GM21723 (cell line): ENCODE results near the gene SUPT6H.
"Not testable (repeated sequence)": the region's sequence is repeated elsewhere in the genome, so short reads cannot be mapped to it uniquely, and the experiment has no call there.

Experiments used
- ATAC-seq: cut with Tn5 transposase; IDR thresholded peaks from one replicate; pipeline ENCODE4 v1.9.1; 2021; ENCODE audit warnings: mild to moderate bottlenecking, moderate library complexity; ENCODE audit not compliant: unreplicated experiment

Gene SUPT6H

GRCh38 chr17:28717578-28718332, 55.8 kb downstream of the SUPT6H start, which contains the start of gene RAB34:
RAB34 (minus strand) TSS chr17:28717868; CDS start chr17:28717266, 602 bp downstream.
- ATAC-seq = no peak

DNA sequence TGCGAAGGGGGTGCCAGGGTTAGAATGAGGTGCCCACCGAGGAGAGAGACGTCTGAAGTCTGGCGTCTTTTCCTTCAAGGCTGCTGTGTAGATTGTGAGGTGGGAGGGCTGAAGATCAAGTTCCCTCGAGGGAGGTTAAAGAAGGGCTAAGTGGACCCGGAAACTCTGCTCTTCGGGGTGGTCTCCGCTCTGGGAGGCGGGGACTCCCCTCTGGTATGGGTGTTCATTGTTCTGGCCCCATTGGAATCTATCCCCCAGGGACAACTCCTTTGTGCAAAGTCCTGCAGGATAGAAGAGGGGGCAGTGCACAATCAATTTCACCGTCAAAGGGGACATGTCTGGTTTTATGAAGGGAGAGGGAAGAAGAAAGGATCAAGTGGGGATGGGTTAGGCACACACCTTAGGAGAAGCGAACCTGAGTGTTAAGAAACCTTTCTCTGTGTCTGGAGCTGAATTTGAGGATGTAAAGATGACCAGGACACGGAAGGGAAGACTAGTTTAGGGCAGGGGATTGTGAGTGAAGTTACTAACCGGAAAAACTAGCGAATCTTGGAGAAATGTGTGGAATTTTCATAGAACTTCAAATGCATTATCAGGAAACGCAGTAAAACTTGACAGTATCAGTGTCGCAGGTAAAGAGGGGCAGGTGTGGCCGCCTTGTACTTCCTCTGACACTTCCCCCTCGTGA, 56.5 kb downstream of the SUPT6H start:
- ATAC-seq = no peak

- no peak for ATAC-seq
Observed at GRCh38 chr17:28719021-28719433, 57.0 kb downstream of the SUPT6H start.

GRCh38 chr17:28720247-28720996, 58.4 kb downstream of the SUPT6H start:
- no peak for ATAC-seq

GRCh38 chr17:28720997-28721329, 59.0 kb downstream of the SUPT6H start:
- not testable (repeated sequence) for ATAC-seq

- ATAC-seq = no peak
Observed at GRCh38 chr17:28722417-28723158, 60.6 kb downstream of the SUPT6H start.

GRCh38 chr17:28723159-28723835, 61.3 kb downstream of the SUPT6H start:
- ATAC-seq = no peak

GRCh38 chr17:28723836-28724499, 62.0 kb downstream of the SUPT6H start:
- ATAC-seq = not testable (repeated sequence)

GRCh38 chr17:28724500-28725165, 62.6 kb downstream of the SUPT6H start:
- ATAC-seq = no peak

DNA sequence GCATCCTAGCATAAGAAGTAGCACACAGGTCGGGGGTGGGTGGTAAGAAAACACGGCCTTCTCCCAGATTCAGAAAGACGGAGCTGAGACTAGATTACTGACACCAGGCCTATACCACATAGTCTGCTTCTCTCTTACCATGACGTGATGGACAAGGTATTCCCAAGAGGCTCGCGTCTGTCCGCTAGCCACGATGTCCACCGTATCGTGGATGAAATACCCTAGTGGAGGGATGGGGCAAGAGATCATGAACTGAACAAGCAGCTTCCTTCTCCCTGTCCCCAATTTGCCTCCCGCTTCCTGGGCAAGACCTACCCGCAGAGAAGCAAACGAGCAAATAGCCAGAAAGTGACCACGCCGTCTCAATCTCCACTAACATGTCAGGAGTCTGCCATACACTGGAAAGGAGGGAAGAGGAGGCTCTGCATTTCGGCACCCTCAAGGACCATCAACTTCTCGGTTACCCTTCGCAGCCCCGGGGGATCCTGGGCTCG, 63.2 kb downstream of the SUPT6H start:
- no peak for ATAC-seq

GRCh38 chr17:28725660-28726225, 63.7 kb downstream of the SUPT6H start:
- ATAC-seq = no peak

GRCh38 chr17:28726226-28726626, 64.2 kb downstream of the SUPT6H start, which contains the start of gene TLCD1:
TLCD1 (minus strand) TSS chr17:28726233; CDS start chr17:28726097, 136 bp downstream.
- ATAC-seq = no peak

DNA sequence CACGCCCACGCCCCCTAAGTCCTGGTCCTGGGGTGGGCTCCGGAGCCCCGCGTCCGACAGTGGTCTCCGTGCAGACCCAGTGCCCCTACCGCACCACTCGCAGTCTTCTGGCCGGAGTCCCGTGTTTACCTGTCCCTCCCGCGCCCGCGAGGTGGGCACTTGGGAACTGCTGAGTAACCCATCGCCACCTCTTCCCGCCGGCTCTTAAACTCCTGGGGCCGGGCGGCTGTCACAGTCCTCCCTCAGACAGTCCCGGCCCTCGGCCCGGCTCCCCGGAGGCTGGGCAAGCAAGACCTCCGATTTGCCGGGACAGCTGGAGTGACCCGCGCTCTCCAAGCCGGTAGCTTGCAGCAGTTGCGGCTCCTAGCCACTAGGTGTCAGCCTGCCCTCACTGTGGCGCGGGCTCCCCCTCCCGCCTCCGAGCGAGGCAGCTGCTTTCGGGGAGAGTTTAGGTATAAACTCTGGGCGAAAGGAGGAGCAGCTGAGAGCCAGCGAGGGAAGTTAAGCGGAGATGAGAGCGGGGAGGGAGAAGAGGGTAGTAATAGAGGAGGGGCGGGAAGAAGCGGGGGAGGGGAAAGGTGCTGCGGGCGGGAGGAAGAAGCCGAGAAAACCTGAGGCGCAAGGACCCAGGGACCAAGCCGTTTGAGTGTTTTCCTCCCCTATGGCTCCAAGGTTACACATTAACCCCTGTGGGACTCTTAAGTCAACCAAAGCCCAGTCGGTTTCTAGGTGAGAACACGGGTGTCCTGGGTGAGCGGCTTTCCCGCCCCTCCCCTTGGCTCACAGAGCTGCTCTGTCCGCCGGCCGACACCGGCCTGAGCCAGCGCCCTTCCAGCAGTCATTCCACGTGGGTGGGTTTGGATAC, 64.9 kb downstream of the SUPT6H start:
- ATAC-seq = peak; percentile 29

DNA sequence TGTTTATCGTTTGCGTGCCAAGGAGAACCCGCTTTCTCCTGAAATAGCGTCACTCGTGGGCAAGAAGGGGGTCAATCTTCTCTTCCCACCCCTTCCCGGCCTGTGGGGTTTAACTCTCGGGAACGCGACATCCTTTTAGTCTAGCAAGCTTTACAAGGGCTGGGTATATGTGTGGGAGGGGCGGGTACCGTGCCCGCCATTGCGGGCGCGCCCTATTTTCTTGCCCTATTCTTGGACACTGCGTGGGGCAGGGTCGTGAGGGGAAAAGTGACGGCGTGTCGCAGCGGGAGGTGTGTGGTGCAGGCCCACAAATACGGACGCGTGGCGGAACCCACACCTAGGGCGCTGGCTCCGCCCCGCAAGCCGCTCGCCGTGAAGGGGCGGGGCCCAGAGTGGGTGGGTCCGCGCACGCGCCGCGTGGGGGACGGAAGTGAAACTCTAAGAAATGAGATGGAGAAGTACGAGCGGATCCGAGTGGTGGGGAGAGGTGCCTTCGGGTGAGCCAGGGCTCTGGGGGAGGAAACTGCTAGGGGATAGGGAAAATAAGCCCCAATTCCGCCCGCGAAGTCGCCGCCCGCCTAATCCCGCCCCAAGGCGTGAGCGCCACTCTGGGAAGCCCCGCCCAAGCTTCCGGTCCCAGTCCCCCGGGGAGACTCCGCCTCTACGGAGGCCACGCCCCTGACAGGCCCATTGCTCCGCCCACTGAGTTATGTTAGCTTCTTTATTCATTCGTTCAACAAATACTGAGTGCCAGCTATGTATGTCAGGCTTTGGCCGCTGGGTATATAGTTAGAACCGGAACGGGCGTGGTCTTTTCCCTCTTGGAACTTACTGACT, 66.6 kb downstream of the SUPT6H start, which contains the start of gene NEK8:
NEK8 (plus strand) TSS at position 425 of the 837 bp plus-strand sequence; CDS start at position 451, 26 bp downstream.
- ATAC-seq = peak; percentile 37

DNA sequence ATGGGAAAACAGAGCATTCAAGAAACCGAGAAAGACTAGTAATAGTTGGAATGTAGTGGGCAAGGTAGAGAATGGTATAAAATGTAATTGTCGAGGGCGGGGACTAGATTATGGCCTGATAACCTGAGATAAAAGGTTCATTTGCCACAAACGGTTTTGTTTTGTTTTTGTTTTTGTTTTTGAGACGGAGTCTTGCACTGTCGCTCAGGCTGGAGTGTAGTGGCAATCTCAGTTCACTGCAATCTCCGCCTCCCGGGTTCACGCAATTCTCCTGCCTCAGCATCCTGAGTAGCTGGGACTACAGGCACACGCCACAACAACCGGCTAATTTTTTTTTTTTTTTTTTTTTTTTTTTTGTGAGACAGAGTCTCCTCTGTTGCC, 67.9 kb downstream of the SUPT6H start:
- ATAC-seq = no peak

DNA sequence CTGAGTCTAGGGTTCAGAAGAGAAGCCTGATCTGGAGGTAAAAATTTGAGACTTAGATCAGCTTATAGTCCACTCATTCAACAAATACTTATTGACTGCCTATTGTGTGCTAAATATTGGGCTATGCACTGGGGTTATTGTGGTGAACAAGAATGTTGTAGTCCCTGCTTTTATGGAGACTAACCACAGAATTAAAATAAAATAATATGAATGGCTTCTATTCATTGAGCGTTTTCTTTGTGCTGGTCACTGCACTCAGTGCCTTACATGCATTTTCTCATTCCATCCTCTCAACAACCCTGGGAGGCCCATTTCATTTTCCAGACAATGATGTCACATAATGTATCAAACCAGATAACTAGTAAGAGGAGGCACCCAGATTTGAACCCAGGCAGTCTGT, 71.3 kb downstream of the SUPT6H start:
- no peak for ATAC-seq
